ENCODE data around the gene DRGX.

Gene DRGX

DNA sequence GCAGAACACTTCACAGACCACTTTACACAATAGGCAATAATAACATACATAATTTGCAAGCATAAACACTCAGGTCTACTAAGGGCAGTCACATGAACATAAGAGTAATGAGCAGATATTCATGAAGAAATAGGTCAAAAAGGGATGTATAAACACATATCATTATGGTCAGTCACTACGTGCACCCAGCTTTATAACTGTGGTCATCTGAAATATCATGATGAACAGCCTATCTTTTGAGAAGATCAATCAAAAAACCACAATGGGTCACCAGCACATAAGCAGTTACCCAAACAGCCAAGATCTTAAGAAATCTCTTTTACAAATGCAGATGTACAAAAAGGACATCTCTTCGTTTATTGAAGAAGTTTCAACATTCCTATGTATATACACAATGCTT, 35.5 kb upstream of the DRGX start:
- TF ChIP-seq, protein P1, sequence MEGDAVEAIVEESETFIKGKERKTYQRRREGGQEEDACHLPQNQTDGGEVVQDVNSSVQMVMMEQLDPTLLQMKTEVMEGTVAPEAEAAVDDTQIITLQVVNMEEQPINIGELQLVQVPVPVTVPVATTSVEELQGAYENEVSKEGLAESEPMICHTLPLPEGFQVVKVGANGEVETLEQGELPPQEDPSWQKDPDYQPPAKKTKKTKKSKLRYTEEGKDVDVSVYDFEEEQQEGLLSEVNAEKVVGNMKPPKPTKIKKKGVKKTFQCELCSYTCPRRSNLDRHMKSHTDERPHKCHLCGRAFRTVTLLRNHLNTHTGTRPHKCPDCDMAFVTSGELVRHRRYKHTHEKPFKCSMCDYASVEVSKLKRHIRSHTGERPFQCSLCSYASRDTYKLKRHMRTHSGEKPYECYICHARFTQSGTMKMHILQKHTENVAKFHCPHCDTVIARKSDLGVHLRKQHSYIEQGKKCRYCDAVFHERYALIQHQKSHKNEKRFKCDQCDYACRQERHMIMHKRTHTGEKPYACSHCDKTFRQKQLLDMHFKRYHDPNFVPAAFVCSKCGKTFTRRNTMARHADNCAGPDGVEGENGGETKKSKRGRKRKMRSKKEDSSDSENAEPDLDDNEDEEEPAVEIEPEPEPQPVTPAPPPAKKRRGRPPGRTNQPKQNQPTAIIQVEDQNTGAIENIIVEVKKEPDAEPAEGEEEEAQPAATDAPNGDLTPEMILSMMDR (IDR thresholded peaks at IDR 0.05; ENCODE audit: borderline replicate concordance, insufficient read depth, low read depth, low read length) = no peak
- no peak overlapping the region for H3K4me3 ChIP-seq (ENCODE audit: low read depth, low read length)

- TF ChIP-seq, protein P1 (IDR thresholded peaks at IDR 0.05; ENCODE audit: borderline replicate concordance, insufficient read depth, low read depth, low read length) = no peak
- no peak overlapping the region for H3K4me3 ChIP-seq (ENCODE audit: low read depth, low read length)
Measured at GRCh38 chr10:49429458-49429857, 33.6 kb upstream of the DRGX start.

GRCh38 chr10:49426490-49427360, 30.8 kb upstream of the DRGX start:
- no peak overlapping the region for H3K4me3 ChIP-seq (ENCODE audit: low read depth, low read length)

GRCh38 chr10:49419005-49419404, 23.1 kb upstream of the DRGX start:
- H3K4me3 ChIP-seq (ENCODE audit: low read depth, low read length) = no peak overlapping the region
- TF ChIP-seq, protein P1 (IDR thresholded peaks at IDR 0.05; ENCODE audit: borderline replicate concordance, insufficient read depth, low read depth, low read length) = no peak

More at GRCh38 chr10:49426490-49427360, 30.8 kb upstream of the DRGX start:
- TF ChIP-seq, protein P1 (IDR thresholded peaks at IDR 0.05; ENCODE audit: borderline replicate concordance, insufficient read depth, low read depth, low read length) = no peak

GRCh38 chr10:49418328-49418727, 22.4 kb upstream of the DRGX start:
- TF ChIP-seq, protein P1 (IDR thresholded peaks at IDR 0.05; ENCODE audit: borderline replicate concordance, insufficient read depth, low read depth, low read length) = no peak
- no peak overlapping the region for H3K4me3 ChIP-seq (ENCODE audit: low read depth, low read length)

DNA sequence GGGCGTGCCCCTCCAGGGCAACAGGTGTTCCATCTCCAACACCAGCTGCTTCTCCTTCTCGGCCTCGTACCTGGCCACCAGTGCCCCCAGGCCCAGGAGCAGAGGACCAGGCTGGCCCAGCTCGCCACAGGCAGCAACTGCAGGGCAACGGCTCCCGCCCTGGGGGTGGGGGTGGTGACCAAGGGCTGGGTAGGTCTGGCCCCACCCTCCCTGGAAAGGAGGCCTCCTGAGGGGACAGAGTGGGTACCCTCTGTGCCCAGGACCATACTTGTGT, 22.1 kb upstream of the DRGX start:
- TF ChIP-seq, protein P1 (IDR thresholded peaks at IDR 0.05; ENCODE audit: borderline replicate concordance, insufficient read depth, low read depth, low read length) = no peak
- H3K4me3 ChIP-seq (ENCODE audit: low read depth, low read length) = no peak overlapping the region

Data from GM12875 (cell line).